HG02973 (cell line): ENCODE measurements around the gene HCN2.

Experiments
- ATAC-seq: cut with Tn5 transposase; IDR thresholded peaks from one replicate; pipeline ENCODE4 v1.9.1; 2021; ENCODE audit warnings: moderate library complexity; ENCODE audit not compliant: unreplicated experiment

Gene HCN2

DNA sequence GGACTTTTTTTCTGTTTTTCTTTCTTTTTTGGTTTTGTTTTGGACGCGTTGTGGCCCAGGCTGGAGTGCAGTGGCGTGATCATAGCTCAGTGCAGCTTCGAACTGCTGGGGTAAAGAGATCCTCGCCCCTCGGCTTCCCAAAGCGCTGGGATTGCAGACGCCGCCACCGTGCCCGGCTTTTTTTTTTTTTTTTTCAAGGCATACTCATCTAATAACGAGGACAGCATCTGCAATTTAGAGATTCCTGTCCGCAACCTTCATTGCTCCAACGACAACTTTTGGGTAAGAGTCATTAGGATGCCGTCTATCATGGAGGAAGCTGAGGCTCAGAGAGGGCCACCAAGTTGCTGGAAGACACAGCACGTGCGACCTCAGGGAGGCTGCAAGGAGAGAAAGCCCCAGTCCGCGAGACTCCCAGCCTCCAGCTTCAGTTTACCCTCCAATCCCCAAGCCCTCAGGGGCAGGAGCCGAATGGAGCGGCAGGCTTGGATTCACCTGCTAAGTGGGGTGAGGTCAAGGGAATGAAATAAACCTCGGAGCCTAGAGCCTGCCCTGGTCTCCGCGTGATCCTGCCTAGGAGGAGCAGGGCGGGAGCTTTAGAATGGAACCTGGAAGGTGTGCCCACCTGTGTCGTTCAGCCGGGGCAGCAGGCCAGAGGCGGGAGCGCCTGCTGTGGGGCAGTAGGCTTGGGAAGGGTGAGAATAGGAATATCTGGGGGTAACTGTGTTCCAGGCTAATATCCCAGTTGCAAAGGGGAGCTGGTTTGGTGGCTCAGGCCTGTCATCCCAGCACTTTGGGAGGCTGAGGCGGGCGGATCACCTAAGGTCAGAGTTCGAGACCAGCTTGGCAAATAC lies 44.3 kb downstream of the HCN2 start:
- ATAC-seq = no peak

DNA sequence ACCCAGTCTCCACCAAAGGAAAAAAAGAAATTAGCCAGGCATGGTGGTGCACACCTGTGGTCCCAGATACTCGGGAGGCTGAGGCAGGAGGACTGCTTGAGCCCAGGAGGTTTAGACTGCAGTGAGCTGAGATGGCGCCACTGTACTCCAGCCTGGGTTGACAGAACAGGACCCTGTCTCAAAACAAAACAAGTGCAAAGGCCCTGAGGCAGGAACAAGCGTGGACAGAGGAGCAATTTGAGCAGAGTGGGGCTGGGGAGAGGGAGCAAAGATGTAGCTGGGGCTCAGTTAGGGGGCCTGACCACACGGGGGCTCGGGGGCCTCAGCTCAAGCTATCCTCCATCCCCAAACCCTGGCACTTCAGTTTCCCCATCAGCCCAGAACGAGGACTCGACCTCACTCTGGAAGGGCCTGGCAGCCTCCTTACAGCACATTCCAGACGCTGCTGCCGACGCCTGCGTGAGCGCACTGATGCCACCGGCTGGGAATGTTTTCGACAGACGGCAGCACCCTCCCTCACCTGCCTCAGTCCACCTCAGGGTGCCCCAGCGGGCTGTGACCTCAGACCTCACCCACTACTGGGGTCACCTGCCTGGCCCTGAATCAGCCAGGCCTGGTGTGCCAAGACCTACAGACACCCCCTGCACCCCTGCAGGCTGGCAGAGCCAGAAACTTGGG lies 45.4 kb downstream of the HCN2 start:
- ATAC-seq = no peak

DNA sequence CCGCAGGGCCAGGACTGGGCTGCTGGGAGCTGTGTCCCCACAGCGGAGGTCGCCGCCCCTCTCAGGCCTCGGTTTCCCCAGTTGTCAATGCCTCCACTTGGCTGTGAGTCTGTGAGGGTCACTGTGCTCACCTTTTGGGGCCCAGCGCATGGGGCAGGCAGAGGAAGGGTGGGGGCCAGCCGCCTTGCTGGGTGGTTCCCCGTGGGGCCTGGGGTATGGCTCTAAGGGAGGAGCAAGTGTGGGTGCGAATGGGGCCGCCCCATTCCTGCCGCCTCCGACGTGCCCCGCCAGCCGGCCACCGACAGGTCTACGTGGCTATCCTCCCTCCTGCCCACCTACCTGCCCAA lies 49.2 kb downstream of the HCN2 start:
- ATAC-seq = no peak

DNA sequence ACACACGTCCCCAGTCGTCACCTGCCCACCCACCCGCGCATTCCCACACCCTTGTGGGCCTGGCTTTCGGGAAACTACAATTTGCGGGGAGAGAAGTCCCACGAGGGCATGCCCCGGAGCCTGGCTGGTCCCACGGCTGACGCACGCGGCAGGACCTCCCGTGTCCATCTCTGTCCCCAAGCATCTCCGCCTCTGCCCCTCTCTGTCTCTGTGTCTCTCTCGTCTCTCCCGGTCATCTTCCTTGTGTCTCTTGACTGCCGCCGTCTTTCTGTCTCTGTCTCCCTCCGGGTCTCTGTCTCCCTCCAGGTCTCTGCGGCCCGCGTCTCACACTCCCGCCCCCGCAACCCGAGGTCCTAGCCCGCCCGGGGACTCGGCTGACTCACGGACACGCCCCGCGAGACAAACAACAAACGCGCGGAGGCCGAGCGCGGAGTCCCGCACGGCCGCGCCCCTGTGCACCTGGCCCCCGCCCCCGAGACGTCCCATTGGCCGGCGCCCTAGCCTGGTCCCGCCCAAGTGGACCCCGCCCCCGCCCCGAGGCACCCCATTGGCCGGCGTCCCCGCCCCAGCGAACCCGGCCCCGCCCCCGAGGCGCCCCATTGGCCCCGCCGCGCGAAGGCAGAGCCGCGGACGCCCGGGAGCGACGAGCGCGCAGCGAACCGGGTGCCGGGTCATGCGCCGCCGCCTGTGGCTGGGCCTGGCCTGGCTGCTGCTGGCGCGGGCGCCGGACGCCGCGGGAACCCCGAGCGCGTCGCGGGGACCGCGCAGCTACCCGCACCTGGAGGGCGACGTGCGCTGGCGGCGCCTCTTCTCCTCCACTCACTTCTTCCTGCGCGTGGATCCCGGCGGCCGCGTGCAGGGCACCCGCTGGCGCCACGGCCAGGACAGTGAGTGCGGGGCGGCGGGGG lies 49.8 kb downstream of the HCN2 start, which contains the start of gene FGF22:
FGF22 (plus strand) TSS at position 627 of the 908 bp plus-strand sequence; CDS start at position 674, 47 bp downstream.
- ATAC-seq = no peak

DNA sequence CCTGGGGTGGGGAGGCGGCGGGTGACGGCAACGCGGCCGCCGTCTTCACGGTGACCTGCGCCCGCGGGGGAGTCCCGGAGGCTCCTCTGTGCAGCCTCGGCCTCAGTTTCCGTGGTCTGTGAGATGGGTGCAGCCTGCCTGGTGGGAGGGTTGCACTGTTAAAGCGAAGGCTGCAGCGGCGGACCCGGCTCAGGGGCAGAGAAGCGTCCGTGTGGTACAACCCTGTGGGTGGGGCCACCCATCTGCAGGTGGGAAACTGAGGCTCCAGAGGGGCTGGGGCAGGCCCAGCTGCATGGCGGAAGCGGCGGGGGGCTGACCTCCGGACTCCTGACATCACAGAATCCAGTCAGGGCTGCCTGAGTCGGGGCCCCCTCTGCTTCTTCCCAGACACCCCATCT lies 50.5 kb downstream of the HCN2 start:
- no peak for ATAC-seq

DNA sequence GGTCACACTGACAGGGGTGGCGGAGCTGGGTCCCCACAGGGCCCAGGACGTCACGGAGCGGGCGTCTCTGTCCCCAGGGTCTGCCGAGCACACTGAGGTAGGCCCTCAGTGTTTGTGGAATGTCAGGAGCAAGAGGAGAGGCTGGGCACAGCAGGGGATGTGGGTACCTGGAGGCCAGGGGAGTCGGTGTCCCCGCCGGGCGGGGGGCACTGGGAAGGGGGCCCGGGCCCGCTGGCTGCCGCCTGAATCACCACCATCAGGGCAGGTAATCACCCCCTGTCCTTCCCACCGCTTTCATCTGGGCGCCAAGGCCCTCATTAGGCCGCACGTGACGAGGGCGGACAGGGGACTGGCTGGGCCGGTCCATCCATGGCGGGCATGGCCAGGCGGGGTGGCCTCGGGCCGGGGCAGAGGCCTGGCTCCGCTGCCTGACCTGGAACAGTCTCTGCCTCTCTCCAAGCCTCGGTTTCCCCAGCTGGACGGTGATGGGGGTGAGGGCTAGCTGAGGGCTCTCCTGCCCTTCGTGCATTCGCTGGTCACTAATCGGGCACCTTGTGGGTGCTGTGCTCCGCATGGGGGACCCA lies 51.0 kb downstream of the HCN2 start:
- no peak for ATAC-seq

DNA sequence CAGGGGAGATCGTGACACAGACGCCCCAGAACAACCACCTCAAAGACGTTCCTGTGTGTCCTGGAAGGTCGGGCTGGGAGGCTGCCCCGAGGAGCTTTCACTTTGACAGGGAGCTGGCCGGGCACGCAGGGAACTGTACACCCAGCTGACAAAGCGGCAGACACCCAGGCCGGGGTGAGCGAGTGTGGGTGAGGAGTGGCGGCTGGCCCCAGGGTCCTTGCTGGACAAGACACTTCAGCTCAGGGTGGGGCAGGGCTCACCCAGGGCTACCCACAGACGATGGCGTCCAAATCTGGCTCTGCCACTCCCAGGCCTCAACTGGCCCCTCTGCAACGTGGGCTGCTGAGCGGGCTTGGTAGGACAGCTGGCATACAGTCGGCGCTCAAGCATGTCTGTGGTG lies 52.0 kb downstream of the HCN2 start:
- no peak for ATAC-seq

DNA sequence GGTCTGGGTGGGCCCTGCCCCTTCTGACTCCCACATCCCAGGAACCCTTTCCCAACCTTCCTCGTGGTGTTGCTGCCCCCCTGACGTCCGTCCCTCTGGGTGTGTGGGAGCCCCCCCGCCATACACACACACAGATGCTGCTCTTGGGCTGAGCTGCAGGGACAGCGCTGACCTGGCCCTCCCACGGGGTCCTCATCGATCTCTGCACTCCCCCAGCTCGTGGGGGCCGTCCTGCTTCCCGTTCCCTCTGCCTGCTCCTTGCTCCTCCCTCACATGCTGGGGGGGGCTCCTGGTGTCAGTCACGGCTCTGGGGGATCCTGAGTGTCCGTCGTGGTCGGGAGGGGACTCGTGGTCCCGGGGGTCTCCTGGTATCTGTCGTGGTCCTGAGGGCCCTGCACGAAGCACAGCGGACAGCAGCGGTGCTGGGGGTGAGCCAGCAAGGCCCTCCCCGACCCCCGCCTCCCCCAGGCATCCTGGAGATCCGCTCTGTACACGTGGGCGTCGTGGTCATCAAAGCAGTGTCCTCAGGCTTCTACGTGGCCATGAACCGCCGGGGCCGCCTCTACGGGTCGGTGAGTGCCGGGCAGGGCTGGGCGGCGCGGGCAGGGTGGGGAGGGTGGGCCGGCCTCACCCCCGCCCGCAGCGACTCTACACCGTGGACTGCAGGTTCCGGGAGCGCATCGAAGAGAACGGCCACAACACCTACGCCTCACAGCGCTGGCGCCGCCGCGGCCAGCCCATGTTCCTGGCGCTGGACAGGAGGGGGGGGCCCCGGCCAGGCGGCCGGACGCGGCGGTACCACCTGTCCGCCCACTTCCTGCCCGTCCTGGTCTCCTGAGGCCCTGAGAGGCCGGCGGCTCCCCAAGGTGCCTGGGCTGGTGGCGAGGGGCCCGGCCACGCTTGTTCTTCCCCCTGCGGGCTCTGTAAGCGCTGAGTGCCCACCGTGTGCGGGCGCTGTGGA lies 53.4 kb downstream of the HCN2 start:
- ATAC-seq = no peak

DNA sequence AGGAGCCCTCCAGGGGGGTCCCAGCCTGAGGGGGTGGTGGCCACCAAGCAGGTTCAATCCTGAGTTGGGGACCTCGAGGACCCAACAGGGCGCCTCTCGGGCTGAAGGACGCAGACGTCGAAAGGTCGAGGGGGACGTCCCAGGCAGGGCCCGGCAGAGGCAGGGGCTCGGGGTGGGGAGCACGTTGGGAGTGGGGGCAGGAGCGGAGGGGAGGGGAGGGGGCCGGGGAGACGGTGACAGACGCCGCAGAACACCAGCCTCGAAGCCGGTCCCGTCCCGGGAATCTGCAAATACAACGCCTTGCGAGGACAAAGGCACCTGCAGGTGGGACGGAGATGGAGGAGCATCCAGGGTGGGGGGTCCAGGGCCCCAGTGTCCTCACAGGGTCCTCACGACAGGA lies 54.1 kb downstream of the HCN2 start:
- no peak for ATAC-seq

DNA sequence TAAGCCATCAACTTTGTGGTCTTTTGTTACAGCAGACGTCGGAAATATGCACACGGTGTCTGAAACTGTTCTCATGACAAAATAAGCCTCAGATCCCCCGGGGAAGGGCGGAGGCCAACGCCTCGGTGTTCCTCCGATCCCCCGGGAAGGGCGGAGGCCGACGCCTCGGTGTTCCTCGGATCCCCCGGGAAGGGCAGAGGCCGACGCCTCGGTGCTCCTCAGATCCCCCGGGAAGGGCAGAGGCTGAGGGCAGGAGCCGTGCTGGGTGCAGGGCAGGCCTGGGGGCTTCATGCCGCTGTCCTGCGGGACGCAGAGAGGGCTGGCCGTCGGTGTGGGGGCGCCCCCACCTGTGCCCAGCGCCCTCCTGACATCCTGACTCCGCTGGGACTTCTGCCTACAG lies 54.7 kb downstream of the HCN2 start:
- no peak for ATAC-seq

DNA sequence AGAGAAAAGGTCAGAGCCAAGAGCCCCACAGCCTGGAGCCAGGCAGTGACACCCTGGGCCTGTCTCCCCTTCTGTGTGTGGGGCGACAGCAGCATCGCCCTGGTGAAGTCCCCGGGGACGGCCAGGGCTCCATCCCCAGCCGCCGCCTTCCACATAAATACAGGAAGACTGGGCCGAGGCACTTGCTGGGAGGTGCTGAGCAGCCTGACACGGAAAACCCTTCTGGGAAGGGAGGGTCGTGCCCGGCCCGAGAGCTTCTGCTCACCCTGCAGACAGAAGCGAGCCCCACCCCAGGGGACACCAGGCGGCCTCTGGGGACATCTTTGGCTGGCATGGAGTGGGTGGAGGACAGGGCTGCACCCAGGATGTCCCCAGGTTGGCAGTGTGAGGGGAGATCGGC lies 55.1 kb downstream of the HCN2 start:
- no peak for ATAC-seq

DNA sequence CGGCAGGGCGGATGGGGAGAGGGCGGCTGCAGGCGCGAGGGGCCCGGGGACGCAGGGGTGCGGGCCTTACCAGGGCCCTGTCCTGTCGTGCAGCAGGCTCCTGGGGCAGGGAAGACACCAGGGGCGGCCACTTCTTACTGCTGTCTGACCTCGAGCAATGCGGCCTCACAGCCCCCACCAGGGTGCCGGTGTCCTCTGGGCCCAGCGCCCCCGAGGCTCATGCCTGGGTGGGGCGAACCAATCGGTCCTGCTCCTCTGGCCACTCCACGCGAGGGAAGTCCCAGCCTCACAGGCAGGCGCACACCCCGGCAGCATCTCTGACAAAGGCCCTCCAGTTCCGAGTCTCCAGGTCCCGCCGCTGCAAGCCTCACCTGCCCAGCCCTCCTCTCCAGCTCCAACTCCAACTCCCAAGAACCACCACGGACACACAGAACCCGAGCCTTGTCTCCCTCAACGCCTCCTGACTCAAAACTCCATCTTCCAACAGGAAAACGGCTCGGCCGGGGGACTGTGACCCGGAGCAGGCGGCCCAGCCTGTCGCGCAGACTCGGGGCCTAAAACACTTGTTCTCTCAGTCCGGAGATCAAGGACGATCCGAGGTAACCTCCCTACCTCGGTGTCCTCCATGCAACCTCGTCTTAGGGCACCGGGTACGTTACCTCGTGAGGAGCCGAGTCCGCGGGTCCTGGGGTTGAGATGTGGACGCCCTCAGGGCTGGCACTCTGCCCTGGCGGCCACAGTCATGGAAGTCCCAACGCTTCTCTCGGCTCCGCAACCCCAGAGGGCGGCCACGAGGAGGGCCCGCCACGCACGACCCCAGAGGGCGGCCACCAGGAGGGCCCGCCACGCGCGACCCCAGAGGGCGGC lies 56.5 kb downstream of the HCN2 start:
- no peak for ATAC-seq

DNA sequence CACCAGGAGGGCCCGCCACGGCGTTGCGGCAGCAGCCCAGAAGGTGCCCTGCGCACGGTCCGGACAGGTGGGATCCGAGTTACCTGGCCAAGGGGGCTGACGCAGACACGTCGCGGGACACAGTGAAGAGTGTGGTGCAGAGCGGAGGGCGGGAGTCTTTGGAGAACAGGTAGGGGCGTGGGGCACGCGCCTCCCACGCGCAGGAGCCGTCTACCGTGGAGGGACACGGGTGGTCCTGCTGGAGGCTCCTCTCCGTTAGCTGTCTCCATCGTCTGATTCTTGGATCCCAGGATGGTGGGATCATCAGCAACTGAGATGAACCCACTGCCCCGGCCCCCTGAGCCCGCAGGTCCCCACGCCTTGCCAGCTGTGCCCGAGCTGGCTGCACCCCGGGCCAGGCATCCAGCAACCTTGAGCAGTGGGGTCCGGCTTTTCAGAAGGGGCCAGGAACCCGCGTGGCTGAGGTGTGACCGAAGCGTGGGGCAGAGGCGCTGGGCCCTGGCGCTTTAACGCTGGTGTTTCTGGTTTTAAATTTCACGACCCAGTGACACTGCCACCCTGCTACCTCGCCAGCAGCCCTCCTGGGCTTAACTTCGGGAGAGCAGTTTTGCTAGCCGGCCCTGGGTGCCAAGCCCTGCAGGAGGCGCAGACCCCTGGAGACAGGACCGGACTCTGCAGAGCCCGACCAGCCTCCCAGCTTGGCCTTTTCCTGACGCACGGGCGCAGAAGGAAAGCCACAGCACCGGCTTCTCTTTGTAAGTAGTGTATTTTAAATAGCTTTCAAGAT lies 57.3 kb downstream of the HCN2 start:
- no peak for ATAC-seq

DNA sequence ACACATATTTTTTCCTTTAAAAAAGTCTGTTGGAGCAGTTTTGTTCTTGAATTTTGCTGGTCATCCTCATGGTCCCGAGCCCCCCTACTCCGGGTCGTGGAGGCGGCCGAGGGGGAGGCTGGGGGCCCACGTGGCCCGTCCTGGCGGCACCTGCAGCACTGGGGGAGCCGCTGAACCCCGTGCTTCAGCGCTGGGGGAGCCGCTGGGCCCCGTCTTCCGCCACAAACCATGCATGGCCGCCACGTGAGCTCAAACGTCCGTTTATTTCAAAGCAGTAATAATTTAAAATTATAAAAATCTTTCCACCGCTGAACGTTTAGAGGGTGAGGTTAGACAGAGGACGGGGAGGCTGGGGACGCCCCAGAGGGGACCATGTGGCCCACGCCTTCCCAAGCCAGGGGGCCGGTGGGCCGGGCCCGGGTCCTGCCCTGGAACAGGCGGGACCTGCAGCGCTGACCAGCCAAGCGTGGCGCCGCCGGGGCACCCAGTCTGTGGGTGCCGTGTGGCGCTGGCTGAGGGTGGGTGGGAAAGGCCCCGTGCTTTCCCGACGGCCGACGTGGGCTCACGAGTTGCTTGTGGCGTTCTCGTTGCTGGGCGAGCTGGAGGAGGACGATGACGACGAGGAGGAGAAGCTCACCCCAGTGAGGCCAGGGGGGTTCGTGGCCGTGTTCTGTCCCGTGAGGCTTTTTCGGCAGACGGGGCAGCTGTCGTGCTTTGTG lies 58.0 kb downstream of the HCN2 start:
- ATAC-seq = no peak

DNA sequence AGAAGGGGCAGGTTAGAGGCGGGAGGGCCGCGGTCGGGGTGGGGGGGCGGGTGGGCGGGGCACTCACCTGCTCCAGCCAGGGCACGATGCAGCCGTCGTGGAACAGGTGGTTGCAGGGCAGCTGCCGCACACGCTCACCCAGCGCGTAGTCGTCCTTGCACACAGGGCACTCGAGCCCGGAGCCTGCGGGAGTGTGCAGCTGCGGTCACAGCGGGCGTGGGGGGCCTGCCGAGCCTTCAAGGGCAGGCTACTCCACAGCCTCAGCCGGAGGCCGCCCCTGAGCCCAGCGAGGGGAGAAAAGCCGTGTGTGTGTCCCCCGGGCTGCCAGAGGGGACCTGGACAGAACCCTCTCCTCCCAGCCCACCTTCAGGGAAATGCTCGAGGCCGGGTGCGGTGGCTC lies 58.6 kb downstream of the HCN2 start:
- ATAC-seq = no peak

DNA sequence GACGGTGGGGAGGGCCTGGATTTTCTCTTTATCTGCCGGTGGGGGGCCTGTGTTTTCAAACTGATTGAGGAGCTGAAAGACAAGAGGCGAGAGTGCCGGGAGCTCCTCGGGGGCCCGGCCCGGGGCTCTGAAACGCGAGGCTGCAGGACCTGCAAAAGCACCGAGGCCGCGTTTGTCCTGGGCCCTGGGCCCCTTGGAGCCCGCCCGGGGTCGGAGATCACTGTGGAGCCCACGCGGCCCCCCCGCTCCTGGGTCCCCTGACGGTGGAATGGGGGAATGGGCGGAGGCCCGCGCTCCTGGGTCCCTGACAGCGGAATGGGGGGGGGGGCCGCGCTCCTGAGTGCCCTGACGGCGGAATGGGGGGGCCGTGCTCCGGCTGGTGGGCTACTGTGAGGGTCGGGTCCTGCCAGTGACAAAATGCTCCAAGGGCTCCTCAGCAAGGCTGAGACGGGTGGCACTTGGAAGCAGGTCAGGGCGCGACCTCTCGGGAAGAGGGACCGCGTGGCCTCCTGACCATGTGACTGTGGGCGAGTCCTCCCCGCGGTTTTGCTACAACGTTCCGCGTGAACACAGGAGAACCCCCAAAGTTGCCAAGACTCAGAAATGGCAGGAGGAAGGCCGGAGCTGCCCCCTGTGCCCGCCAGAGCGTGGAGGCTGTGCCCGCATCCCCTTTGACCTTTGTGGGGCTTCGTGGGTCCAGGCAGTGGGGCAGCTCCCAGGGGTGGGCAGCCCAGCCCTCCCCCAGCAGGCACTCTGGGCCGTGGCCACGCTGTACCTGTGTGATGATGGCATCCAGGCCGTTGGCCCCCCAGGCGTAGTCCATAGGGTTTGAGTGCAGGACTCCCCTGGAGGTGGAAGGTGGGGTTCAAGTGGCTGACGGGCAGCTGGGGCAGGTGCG lies 59.5 kb downstream of the HCN2 start:
- no peak for ATAC-seq

DNA sequence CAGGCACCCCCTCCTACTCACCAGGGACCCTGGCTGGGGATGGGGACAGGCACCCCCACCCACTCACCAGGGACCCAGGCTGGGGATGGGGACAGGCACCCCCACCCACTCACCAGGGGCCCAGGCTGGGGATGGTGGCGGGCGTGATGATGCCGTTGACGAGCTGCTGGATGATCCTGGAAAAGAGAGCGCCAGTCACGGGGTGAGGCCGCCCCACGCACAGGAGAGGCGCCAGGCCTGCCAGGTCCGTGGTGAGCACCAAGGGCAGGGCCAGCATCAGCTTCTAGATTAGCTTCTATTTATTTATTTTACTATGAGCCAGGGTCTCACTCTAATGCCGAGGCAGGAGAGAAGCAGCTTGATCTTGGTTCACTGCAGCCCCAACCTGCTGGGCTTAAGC lies 60.4 kb downstream of the HCN2 start:
- no peak for ATAC-seq
